ENCODE measurements around the gene STPG1. TPM values are rescaled to one million over a fixed set of nuclear protein-coding genes. Genes with fewer than 3 reads are reported as not detected.

STPG1 gene
- total RNA-seq, 1 donor from 2014 or later, result 1.1 TPM

- ATAC-seq, result no peak
- DNase-seq (ENCODE audit: low spot score), result no peak
These were observed 13.9 kb upstream of the STPG1 start for GRCh38 chr1:24427545-24427862.

DNA sequence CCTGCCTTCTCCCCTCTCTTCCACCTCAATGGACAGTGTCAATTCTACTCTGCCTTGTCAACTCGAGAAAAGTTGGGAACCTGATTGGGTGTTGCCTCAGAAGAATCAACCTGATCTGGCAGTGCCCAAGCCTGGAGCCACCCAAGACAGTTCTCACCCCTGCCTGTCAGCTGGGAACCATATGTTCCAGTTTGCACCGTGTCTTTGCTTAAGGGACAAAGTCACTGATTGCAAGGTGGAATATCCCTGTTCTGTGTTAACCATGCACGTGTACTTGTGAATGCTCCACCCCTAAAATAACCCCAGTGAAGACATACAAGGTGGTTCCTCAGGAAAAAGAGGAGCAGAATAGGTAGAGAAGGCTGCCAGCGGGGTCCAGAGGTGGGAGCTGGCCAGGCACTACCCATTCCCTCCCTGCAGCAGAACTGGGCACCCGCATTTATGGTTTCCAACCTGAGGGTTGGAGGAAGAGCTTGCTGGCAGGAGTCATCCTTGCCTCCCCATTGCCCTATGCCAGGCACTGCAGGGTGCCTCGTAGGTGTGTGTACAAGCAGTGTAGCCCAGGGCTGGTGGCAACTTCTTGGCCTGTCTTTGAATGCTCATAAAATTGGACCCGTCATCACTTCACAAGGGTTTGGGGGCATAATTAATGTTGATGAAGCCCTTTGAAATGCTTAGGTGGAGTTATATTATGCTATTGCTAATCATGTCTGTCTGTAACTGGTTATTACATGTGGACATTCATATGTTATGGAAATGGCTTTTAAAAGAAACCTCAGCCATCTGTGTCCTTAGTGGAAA is 13.4 kb upstream of the STPG1 start:
- no peak for DNase-seq (ENCODE audit: low spot score)
- no peak for ATAC-seq

DNA sequence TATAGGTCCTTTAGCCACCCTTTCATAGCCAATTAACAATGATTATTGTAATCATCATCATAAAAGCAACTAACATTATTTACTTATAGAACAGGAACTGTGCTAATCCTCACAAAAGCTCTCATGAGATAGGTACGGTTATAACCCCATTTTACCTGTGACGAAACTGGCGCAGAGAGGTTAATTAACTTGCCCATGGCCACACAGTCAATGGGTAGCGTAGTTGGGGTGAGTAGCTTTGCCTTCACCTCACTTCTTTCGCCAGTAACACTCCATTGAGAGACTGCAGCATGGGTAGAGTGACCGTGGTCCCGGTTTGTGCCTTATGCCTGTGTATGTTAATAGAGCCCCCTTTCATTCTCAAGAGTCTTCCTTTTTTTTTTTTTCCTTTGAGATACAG is 12.3 kb upstream of the STPG1 start:
- DNase-seq (ENCODE audit: low spot score), result no peak
- ATAC-seq, result no peak

GRCh38 chr1:24425441-24425840 is 11.9 kb upstream of the STPG1 start:
- DNase-seq (ENCODE audit: low spot score) (no peak), ATAC-seq (peak; percentile 52)

- DNase-seq (ENCODE audit: low spot score) (no peak), ATAC-seq (no peak)
These were observed 11.4 kb upstream of the STPG1 start for GRCh38 chr1:24424990-24425389.

- DNase-seq (ENCODE audit: low spot score) (no peak), ATAC-seq (no peak)
These were observed 10.6 kb upstream of the STPG1 start for GRCh38 chr1:24424207-24424606.

GRCh38 chr1:24421502-24421901 is 7.9 kb upstream of the STPG1 start:
- ATAC-seq, result no peak
- no peak for DNase-seq (ENCODE audit: low spot score)

DNA sequence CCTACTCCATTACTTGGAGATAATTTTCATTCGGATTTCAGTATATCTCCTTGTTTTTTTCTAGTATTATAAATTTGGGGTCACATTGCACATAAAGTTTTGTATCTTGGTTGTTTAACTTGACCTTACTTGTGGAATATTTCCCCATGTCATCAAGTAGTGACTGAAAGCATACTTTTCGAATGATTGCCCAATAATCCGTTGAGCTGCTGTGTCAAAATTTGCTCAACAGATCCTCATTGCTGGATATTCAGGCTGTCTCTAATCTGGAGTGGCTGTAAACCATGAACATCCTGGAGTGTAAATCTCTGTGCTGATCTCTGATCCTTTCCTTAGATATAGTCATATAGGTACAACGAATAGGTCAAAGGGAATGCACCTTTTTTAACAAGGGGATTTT is 7.0 kb upstream of the STPG1 start:
- ATAC-seq, result no peak

DNA sequence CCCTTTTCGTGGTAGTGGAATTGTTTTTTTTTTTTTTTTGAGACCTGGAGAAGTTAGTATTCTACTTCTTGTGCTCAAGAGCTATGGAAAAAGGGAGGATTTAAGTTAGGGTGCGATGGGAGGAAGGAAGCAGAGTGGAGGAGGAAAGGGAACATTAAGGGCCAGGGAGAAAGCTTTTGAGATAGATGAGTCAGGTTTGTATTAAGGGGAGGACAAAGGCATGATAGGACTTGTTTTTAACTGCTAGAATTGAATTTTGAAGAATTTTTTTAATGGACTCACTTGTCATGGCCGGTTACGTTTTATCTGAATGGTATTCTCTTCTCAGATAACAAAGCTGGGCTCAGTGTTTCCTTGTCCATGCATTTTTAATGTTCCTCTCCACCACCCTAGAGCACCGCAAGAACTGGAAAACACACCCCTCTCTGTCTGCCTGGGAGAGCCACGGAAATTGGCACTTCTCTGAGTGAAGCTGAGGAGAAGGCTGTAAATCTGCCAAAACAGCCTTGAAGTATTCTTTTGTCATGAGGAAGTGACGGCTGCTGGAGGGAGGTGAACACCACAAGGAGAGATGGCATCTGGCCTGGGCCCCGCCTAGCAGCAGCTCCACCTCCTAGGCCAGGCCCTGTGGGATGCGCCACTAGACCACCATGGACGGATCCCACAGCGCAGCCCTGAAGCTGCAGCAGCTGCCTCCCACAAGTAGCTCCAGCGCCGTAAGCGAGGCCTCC is 5.5 kb upstream of the STPG1 start:
- DNase-seq (ENCODE audit: low spot score), result no peak
- no peak for ATAC-seq

More for the DNA sequence above, 7.0 kb upstream of the STPG1 start:
- DNase-seq (ENCODE audit: low spot score), result no peak

GRCh38 chr1:24417681-24418080 is 4.1 kb upstream of the STPG1 start:
- DNase-seq (ENCODE audit: low spot score), result no peak
- ATAC-seq, result no peak

- no peak for DNase-seq (ENCODE audit: low spot score)
These were observed 3.2 kb upstream of the STPG1 start for GRCh38 chr1:24416666-24417391.

GRCh38 chr1:24415910-24416665 is 2.5 kb upstream of the STPG1 start:
- DNase-seq (ENCODE audit: low spot score) (no peak), ATAC-seq (peak; percentile 13)

More at GRCh38 chr1:24416666-24417391, 3.2 kb upstream of the STPG1 start:
- ATAC-seq, result no peak

- ATAC-seq, result peak; percentile 91
- peak; percentile 99 for DNase-seq (ENCODE audit: low spot score)
These were observed 1.8 kb upstream of the STPG1 start, which contains the start of gene NIPAL3 for GRCh38 chr1:24415334-24415909. NIPAL3 (plus strand) TSS chr1:24415802; CDS start chr1:24419548, 3,746 bp downstream.

- DNase-seq (ENCODE audit: low spot score), result no peak
- no peak for ATAC-seq
These were observed 1.3 kb upstream of the STPG1 start for GRCh38 chr1:24414775-24415333.

GRCh38 chr1:24412408-24412807 is 1.2 kb downstream of the STPG1 start:
- ATAC-seq, result no peak
- DNase-seq (ENCODE audit: low spot score), result no peak

DNA sequence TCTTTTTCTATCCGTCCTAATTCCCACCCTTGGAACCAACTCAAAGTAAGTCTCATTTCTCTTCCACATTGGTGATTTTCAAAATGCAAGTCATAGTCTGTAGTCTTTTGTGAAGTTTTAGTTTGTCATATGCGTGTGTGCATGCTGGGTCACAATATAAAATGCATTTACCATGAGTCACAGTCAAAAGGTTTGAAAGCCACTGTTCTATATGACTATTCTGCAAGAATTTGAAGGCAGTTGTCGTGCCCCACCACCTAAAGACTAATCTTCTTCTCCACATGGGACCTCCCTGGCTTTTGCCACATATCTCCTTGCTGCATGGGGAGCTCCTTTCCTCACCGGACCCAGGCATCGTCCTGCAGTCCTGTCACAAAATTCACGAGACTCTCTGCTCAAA is 1.6 kb downstream of the STPG1 start:
- DNase-seq (ENCODE audit: low spot score), result no peak
- no peak for ATAC-seq

GRCh38 chr1:24410750-24411149 is 2.8 kb downstream of the STPG1 start:
- no peak for ATAC-seq
- no peak for DNase-seq (ENCODE audit: low spot score)

DNA sequence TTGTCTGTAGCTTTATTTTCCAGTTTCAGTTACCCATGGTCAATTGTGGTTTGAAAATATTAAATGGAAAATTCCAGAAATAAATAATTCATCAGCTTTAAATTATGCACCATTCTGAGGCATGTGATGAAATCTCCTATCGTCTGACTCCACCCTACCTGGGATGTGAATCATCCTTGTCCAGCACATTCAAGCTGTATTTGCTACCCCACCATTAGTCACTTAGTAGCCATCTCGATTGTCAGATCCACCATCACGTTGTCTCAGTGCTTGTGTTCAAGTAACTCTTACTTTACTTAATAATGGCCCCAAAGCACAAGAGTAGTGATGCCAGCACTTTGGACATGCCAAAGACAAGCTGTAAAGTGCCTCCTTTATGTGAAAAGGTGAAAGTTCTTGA is 4.0 kb downstream of the STPG1 start:
- ATAC-seq (no peak), DNase-seq (ENCODE audit: low spot score) (no peak)

- DNase-seq (ENCODE audit: low spot score) (no peak), ATAC-seq (no peak)
These were observed 6.8 kb downstream of the STPG1 start for GRCh38 chr1:24406788-24407187.

- DNase-seq (ENCODE audit: low spot score) (no peak), ATAC-seq (no peak)
These were observed 9.8 kb downstream of the STPG1 start for GRCh38 chr1:24403806-24404205.

Measured in left lobe of liver (tissue), 2 donors.